Skeletal muscle satellite cell (primary cell): ENCODE results near the gene SS18L1.

Experiments used
- H3K27me3 ChIP-seq: 2 replicates; pipeline ENCODE4 v1.7.0; 2013; ENCODE audit warnings: low read length; ENCODE audit not compliant: control insufficient read depth, insufficient read depth
- H3K36me3 ChIP-seq: 2 replicates; pipeline ENCODE4 v1.7.0; 2013; ENCODE audit warnings: mild to moderate bottlenecking, control low read depth, low read length; ENCODE audit not compliant: insufficient read depth
- H3K4me1 ChIP-seq: 2 replicates; pipeline ENCODE4 v1.7.0; 2013; ENCODE audit warnings: low read length; ENCODE audit not compliant: control insufficient read depth, insufficient read depth
- H3K4me2 ChIP-seq: 2 replicates; pipeline ENCODE4 v1.7.0; 2013; ENCODE audit warnings: mild to moderate bottlenecking, low read length
- H3K4me3 ChIP-seq: 2 replicates; pipeline ENCODE4 v1.7.0; 2013; ENCODE audit warnings: low read length
- H3K9ac ChIP-seq: 2 replicates; pipeline ENCODE4 v1.7.0; 2013; ENCODE audit warnings: mild to moderate bottlenecking, low read depth, low read length, moderate library complexity
- H3K9me3 ChIP-seq: replicated peaks from 2 replicates; pipeline ENCODE4 v1.7.0; 2013; ENCODE audit warnings: mild to moderate bottlenecking, control low read depth, low read length

Gene SS18L1

GRCh38 chr20:62133864-62134263, 9.7 kb upstream of the SS18L1 start:
- H3K9ac ChIP-seq = no peak overlapping the region
- H3K27me3 ChIP-seq = no peaks in the 10 kb centered on the region
- no peak overlapping the region for H3K4me2 ChIP-seq
- peaks cover 93% of the 10 kb centered on the region for H3K36me3 ChIP-seq
- H3K9me3 ChIP-seq = no peaks in the 10 kb centered on the region
- H3K4me3 ChIP-seq = no peak overlapping the region
- H3K4me1 ChIP-seq = peaks cover 11% of the 10 kb centered on the region

- H3K4me1 ChIP-seq = peaks cover 11% of the 10 kb centered on the region
- H3K9ac ChIP-seq = no peak overlapping the region
- no peak overlapping the region for H3K4me3 ChIP-seq
- no peaks in the 10 kb centered on the region for H3K27me3 ChIP-seq
- H3K4me2 ChIP-seq = no peak overlapping the region
- H3K36me3 ChIP-seq = peaks cover 93% of the 10 kb centered on the region
- H3K9me3 ChIP-seq = no peaks in the 10 kb centered on the region
These were observed 8.8 kb upstream of the SS18L1 start for GRCh38 chr20:62134735-62135231.

- H3K4me1 ChIP-seq = peaks cover 11% of the 10 kb centered on the region
- H3K9me3 ChIP-seq = no peaks in the 10 kb centered on the region
- H3K9ac ChIP-seq = no peak overlapping the region
- peaks cover 94% of the 10 kb centered on the region for H3K36me3 ChIP-seq
- no peak overlapping the region for H3K4me2 ChIP-seq
- no peaks in the 10 kb centered on the region for H3K27me3 ChIP-seq
- H3K4me3 ChIP-seq = no peak overlapping the region
These were observed 7.8 kb upstream of the SS18L1 start for GRCh38 chr20:62135573-62136266.

- no peak overlapping the region for H3K4me3 ChIP-seq
- H3K4me2 ChIP-seq = no peak overlapping the region
- H3K27me3 ChIP-seq = no peaks in the 10 kb centered on the region
- H3K4me1 ChIP-seq = peaks cover 18% of the 10 kb centered on the region
- peaks cover 88% of the 10 kb centered on the region for H3K36me3 ChIP-seq
- no peak overlapping the region for H3K9ac ChIP-seq
- H3K9me3 ChIP-seq = no peaks in the 10 kb centered on the region
These were observed 7.1 kb upstream of the SS18L1 start for GRCh38 chr20:62136283-62137091.

GRCh38 chr20:62137092-62137384, 6.5 kb upstream of the SS18L1 start:
- Histone ChIP-seq H3K36me3 (peaks cover 83% of the 10 kb centered on the region), H3K27me3 (no peaks in the 10 kb centered on the region), H3K9me3 (no peaks in the 10 kb centered on the region), H3K4me1 (peaks cover 23% of the 10 kb centered on the region), H3K9ac (no peak overlapping the region), H3K4me2 (no peak overlapping the region), H3K4me3 (no peak overlapping the region)

GRCh38 chr20:62137478-62138203, 5.9 kb upstream of the SS18L1 start:
- Histone ChIP-seq H3K9ac (no peak overlapping the region), H3K4me3 (no peak overlapping the region), H3K36me3 (peaks cover 77% of the 10 kb centered on the region), H3K27me3 (no peaks in the 10 kb centered on the region), H3K4me1 (peaks cover 23% of the 10 kb centered on the region), H3K9me3 (no peaks in the 10 kb centered on the region), H3K4me2 (no peak overlapping the region)

GRCh38 chr20:62138204-62138543, 5.4 kb upstream of the SS18L1 start:
- peaks cover 72% of the 10 kb centered on the region for H3K36me3 ChIP-seq
- H3K4me2 ChIP-seq = no peak overlapping the region
- no peak overlapping the region for H3K9ac ChIP-seq
- no peaks in the 10 kb centered on the region for H3K27me3 ChIP-seq
- no peaks in the 10 kb centered on the region for H3K9me3 ChIP-seq
- H3K4me3 ChIP-seq = no peak overlapping the region
- H3K4me1 ChIP-seq = peaks cover 23% of the 10 kb centered on the region

- H3K9me3 ChIP-seq = no peaks in the 10 kb centered on the region
- H3K9ac ChIP-seq = no peak overlapping the region
- no peak overlapping the region for H3K4me2 ChIP-seq
- H3K4me1 ChIP-seq = peaks cover 23% of the 10 kb centered on the region
- H3K27me3 ChIP-seq = no peaks in the 10 kb centered on the region
- peaks cover 66% of the 10 kb centered on the region for H3K36me3 ChIP-seq
- H3K4me3 ChIP-seq = no peak overlapping the region
These were observed 4.7 kb upstream of the SS18L1 start for GRCh38 chr20:62138912-62139311.

- H3K27me3 ChIP-seq = no peaks in the 10 kb centered on the region
- H3K36me3 ChIP-seq = peaks cover 61% of the 10 kb centered on the region
- H3K4me2 ChIP-seq = no peak overlapping the region
- no peak overlapping the region for H3K9ac ChIP-seq
- no peaks in the 10 kb centered on the region for H3K9me3 ChIP-seq
- no peak overlapping the region for H3K4me3 ChIP-seq
- peaks cover 24% of the 10 kb centered on the region for H3K4me1 ChIP-seq
These were observed 3.9 kb upstream of the SS18L1 start for GRCh38 chr20:62139636-62140035.

- Histone ChIP-seq H3K4me2 (peak overlapping the region; percentile 97), H3K9me3 (no peaks in the 10 kb centered on the region), H3K27me3 (no peaks in the 10 kb centered on the region), H3K36me3 (peaks cover 54% of the 10 kb centered on the region), H3K9ac (peak overlapping the region; percentile 98), H3K4me3 (peak overlapping the region; percentile 82), H3K4me1 (peaks cover 24% of the 10 kb centered on the region)
These were observed 2.5 kb upstream of the SS18L1 start for GRCh38 chr20:62141043-62141396.

- Histone ChIP-seq H3K36me3 (peaks cover 48% of the 10 kb centered on the region), H3K9ac (peak overlapping the region; percentile 98), H3K4me1 (peaks cover 24% of the 10 kb centered on the region)
These were observed 1.9 kb upstream of the SS18L1 start for GRCh38 chr20:62141397-62142251.

More at GRCh38 chr20:62141397-62142251, 1.9 kb upstream of the SS18L1 start:
- H3K4me2 ChIP-seq = peak overlapping the region; percentile 97
- peak overlapping the region; percentile 82 for H3K4me3 ChIP-seq
- H3K9me3 ChIP-seq = no peaks in the 10 kb centered on the region
- H3K27me3 ChIP-seq = no peaks in the 10 kb centered on the region
